GM19035 (cell line): ENCODE data around the gene S100A11.

Source experiments
- ATAC-seq: cut with Tn5 transposase; IDR thresholded peaks from one replicate; pipeline ENCODE4 v1.9.1; 2021; ENCODE audit not compliant: unreplicated experiment

The S100A11 gene

DNA sequence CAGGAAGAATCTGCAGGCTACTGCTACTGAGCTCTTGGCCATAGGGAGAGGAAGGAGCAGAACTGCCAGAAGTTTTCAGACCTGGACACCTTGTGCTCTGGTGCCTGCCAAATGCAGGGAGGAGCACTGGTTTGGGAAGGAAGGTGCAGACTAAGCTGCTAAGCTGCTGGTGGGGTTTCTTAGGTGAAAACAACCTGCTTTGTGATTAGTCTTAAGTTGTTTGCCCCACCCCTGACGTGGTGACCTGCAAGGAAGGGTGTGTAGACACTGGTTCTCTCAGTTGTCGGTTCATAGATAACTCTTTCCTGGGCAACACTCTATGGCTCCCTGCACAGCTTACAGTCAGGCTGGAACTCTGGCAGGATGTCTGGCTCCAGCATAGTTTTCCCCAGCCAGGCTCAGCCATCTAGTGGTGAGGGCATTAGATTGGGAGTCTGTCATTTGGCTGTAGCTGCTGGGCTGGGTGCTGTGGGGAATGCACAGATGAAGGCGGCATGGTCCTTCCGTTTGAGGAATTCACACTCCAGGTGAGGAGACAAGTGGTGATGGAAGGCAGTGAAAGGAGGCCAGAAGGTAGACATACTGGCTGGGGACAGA is 32.9 kb downstream of the S100A11 start:
- no peak for ATAC-seq

DNA sequence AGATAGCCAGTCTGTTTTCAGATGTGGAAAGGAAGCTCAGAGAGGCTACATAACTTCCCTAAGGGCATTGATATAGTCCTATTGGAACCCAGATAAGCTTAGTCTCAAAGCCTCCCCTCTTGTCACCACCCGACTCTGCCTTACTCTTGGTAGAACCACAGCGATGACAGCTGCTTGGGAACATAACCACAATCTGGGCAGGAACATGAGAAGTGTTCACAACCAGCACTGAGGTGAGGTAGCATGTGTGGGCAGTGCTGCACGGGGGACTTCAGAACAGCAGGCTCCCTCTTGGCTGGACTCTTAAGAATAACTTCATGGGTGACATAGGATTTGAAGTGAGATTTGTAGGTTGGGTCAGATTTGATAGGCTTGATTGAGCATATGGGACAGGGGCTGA is 33.8 kb downstream of the S100A11 start:
- ATAC-seq: no peak

DNA sequence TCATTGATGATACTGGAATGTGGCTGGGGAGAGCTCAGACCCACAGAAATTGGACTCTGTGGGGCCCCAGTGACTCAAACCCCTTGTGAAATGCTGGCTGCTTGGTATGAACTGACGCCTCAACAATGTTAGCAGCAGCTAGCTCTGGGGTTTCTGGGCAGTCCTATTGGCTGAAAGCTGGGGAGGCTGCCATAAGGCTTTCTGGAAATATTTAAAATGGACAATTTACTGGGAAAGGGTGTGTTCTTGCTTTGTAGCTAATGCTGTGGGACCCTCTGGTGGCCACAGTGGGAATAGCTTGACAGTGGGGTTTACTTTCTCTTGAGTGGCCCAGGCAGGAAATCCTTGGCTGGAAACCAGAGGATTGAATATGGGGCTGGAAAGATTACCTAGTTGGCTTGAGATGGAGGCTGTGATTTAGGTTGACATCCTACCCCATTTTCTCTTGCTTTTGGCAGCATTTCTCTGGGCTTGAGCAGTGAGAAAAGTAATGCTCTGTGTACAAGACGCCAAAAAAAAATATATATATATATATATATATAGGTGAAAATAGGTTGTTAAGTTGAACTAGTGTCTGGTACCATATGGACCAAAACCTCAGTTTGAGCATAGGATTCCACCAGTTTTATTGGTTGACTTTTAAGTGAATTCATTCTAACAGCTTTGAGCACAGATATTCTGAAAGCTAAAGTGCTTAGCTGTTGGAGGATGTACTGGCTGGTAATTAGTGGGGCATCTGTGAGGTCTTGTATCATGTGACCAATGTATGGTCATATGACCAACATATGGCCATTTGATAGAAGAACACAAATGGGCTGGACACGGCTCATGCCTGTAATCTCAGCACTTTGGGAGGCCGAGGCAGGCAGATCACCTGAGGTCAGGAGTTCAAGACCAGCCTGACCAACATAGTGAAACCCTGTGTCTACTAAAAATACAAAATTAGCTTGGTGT is 34.9 kb downstream of the S100A11 start:
- ATAC-seq: no peak

DNA sequence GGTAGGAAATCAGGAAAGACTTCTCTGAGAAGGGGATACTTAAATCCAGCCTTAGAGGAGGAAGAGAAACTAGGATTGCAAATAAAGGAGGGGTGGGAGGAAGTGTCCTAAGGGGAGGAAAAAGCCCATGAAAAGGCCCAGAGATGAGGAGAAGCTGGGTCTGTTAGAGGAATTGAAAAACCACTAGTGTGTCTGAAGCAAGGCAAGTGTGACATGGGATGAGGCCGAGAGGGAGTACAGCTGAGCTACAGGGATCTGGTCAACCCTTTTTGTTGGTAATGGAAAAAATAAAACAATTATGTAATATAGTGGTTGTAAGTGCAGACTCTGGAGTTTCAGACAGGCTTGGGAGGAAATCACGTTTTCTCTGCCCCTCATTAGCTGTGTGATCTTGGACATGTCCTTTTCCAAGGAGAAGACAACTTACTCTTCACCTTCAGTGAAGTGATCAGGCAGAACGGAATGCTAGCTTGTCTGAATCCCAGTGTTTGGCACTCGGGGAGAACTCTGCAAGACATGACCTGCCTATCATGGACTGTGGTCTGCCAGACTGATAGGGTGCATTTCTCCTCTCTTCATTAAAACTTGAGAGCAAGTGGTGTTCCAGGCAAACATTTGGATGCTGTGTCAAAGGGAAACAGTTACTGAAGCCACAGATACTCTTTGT is 35.7 kb downstream of the S100A11 start:
- ATAC-seq: no peak

DNA sequence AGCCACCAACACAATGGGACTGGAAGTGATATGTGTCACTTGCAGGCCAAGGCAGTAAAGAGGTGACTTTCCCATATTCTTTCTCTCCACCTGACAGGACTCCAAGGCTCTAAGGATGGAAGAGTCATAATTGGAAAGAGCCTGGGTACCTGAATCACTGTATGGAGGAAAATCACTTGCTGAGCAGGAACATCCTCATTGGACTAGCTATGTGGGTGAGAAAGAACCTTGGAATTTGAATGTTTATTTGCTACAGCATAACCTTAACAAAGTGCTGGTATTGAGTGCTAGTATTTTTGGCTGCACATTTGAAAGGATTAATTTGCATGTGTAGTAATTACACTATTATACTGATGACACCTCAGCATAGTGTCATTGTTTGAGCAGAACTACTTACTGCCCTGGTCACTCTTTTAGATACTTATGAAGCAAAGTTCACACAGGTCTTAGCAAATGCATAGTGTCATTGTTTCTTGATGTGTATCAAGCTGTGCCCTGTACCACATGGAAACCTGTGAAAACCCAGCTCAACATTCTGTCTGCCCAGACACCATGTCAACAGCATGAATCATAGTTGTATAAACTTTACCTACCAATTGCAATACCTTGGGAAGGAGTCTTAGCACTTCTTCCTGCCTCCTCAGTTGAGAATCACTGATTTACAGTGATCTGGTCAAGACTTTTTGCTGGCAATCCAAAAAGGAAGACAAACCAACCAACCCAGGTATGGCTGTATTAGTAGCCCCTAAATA is 38.0 kb downstream of the S100A11 start:
- ATAC-seq: no peak

DNA sequence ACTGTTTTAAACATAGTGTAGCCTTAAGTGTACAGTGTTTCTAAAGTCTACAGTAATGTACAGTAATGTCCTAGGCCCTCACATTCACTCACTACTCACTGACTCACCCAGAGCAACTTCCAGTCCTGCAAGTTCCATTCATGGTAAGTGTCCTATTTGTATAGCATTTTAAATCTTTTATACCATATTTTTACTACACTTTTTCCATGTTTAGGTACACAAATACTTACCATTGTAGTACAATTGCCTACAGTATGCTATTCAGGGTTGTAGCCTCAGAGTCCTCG is 39.6 kb downstream of the S100A11 start:
- ATAC-seq: no peak

DNA sequence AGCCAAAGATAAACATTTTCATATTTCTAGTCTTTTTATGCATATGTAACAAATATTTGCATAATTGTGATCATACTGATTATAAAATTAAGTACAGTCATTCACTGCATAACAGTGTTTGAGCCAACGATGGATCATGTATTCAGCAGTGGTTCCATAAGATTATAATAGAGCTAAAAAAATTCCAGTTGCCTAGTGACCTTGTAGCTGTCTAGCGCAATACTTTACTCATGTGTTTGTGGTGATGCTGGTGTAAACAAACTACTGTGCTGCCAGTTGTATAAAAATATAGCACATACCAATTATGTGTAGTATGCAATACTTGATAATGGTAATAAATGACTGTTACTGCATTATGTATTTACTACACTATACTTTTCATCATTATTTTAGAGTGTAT is 41.0 kb downstream of the S100A11 start:
- no peak for ATAC-seq

DNA sequence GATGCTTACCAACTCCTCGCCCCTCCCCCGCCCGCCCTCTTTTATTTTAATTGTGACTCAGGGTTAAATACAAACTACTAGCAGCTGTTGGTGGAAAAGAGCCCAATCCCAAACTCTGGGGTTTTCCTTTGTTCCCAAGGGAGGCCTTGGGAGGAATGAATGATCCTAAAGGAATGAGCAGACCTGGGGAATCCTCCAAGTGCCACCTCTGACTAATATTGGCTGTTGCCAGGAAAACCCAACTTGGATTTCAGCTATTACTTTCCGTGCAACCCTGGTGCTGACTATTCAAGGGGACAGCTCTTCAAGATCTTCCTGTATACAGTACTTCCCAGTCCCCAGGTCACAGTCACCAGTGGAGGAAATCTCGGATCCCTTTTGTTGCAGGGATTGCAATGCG is 41.8 kb downstream of the S100A11 start:
- no peak for ATAC-seq

DNA sequence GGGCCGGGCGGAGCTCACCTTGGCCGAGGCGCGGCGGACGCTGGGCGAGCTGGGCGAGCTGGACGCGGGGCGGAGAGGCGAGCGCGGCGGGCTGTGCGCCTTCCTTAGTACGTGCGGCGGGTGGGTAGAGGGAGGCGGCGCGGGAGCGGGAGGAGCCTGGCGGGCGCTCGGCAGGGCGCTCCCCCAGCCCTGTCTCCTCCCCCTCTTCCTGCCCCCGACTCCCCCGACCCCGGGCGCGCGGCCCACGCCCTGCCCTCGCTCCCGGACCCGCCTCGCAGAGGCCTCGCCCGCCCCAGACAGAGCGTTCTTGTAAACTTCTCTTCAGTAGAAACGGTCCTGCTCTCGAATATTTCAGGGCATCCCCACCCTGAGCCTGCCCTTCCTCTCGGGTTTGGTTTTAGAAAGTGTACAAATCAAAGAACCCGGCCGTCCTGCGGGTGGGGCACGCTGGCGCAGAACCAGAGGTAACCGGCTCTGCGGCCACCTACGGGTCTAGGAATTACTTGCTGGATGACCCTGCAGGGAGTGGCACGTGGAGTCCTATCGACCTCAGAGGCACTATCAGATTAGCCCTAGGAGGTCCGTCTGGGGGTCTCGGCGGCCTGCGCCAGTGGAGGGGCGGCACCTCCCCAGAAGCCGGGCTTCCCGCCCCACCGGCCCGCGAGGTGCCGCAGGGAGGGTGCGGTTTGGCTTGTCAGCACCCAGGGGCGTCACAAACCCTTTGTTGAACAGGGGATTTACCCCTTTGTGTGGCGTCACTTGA is 42.9 kb downstream of the S100A11 start, which contains the start of gene S100A10:
Gene S100A10, minus strand, starts transcription at position 126 of the 763 bp plus-strand sequence. CDS start 7,629 bp downstream, outside the sequence.
- no peak for ATAC-seq

DNA sequence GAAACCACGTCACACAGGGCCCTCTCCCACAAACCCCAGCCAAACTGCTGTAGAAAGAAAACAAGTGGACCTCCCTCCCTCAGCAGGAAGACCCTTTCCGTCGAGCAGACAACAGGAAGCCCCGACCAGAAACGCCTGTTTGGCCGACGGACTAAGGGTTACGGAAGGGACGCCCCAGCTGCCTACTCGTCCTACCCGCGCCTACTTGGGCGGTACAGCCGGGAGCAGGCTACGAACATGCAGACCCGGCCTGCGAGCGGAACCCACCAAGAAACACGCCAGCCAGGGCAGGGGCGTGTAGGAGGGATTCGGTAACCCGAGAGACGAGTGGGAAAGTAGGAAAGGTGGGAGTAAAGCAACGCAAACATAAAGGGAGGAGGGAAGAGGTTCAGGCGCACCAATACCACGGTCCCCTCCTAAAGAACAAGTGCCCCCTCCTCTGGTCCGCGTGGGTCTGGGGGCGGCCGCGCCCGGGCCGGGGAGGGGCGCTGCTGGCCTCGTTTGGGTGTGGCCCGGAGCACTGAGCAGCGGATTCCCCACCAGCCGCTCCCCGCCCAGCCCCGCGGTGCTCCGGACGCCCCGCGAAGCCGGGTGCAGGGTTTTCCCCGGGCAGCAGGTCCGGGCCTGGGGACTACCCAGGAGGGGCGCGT is 43.6 kb downstream of the S100A11 start:
- no peak for ATAC-seq

DNA sequence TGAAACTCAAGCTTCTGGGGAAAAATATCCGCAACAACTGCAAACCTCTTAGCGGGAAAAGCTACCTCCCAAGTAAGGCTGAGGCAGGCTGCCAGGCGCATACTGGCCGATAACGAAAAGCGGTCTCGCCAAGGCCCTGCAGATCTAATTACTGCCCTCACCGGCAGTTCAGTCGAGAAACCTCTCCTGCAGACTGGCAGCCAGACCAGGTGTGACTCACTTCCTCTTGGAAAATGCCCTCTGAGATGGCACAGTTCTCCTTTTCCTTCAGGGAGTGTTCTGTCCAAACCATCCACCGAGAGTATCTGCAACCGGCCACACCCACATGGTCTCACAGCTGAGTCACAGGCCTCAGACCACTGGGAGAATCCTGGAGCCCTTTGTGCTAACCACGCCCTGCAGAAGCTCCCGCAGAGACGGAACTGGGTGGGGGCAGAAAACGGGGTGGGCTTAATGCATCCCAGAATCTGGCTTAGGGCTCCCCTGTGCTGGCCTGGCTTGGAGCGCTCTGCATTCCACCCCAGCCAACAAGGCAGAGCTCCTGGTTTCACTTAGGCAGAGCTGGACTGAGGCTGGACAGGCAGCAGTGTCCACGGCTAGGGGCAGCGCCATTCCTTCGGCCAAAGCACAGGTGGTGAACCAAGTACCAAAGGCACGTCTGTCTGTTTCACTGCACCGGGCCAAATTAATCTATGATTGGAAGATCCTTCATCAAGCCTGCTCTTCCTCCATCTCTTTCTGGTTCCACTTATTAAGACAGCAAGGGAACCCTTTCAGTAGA is 44.3 kb downstream of the S100A11 start:
- ATAC-seq: no peak

DNA sequence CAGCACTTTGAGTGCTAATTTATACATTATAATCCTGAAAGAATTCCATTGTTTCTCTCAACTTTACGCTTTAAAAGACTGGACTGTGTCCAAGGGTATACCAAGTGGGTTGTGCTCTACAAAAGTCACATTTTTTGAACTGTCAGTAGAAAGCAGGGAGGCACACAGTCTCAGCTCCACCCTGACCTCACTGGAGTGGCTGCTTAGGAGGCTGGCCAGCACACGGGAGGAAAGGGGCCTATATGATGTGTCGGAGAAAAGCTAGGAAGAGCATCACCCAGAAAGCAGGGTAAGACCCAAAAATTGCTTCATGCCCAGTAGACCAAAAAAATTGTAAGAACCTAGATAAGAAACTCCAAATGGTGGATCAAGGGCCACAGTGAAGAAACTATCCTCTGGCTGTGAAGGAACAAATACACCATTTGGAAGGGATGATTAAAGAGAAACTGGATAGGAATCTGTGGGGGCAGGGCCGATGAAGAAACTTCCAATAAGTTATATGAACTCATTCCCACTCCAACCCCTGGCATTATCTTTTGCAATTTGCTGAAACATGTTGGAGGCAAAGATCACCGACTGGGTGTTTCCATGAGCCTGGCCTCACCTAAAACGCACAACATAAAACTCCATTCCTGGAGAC is 45.0 kb downstream of the S100A11 start:
- ATAC-seq: no peak

DNA sequence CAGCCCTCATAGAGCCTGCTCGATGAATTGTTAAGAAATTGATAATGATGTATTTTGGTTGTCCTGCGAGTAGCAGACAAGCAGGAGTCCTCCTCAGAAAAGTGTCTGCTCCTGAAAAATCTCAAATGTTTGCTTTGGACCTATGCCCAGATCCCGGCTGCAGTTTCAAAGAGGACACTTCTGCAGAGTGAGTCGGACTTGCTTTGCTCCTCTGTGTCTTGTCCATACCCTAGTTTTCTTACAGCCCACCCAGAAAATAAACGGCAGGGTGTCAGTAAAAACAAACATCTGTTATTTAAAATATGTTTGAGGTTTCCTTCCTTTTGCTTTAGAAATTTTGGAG is 46.0 kb downstream of the S100A11 start:
- no peak for ATAC-seq

DNA sequence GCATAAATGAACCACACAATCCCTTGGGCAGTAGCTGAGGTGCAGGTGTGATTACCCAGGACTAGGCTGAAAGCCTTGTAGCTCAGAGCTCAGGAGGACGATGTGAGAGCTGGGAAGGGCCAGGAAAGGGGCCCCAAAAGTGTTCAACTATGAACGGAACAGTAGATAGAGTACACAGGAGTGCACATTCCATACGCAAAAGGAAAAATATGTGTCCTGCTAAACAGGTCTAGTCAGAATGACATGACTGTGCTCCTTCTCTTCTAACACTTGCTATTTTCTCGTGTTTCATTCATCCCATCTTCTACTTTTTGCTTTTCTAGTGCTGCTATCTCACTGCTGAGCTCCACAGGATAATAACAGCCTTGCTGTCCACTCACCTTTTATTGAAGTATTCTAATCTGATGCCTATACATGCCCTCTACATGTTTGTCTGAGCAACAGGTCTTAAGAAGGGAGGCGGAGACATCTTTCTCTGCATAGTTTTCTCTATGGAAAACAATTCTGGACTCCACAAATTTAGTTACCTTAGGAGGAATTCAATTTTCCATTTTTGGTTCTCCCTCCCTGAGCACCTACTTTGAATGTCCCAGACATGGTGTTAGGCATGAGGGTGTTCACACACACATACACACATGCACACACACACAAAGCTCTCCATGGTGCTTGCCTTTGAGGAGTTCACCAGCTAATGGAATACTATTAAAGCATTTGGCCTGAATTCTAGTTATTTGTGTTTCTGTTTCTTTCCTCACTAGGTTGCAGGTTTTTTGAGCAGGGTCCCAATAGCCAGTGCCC is 46.5 kb downstream of the S100A11 start:
- no peak for ATAC-seq

DNA sequence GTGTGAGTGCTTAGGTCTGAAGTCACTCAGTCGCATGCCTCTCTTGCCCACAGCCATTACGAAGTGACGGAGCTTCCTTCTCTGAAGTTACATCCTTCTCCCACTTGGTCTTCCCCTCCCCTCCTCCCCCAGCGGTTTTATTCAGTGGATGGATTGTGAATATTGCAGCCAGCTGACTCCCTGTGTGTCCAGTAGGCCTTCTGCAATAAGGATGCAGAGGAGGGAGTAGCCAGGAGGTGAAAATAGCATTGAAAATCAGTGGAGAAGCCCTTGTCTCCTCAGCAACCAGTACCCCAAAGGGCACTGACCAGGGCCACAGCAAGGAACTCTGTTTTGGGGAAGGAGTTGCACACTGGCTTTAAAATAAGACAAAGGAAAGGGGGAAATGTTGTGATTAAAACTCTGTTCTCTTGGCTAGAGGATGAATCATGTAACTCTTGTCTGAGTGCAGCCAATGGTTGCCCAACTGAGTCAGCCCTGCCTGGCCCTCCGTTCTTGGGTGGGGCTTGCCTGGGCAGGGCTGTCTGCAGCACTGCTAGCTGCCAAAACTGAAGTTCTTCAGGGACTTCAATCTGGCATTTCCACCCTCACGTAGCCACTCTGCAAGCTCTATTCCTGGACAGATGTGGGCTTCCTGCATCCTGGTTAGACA is 47.5 kb downstream of the S100A11 start:
- no peak for ATAC-seq

DNA sequence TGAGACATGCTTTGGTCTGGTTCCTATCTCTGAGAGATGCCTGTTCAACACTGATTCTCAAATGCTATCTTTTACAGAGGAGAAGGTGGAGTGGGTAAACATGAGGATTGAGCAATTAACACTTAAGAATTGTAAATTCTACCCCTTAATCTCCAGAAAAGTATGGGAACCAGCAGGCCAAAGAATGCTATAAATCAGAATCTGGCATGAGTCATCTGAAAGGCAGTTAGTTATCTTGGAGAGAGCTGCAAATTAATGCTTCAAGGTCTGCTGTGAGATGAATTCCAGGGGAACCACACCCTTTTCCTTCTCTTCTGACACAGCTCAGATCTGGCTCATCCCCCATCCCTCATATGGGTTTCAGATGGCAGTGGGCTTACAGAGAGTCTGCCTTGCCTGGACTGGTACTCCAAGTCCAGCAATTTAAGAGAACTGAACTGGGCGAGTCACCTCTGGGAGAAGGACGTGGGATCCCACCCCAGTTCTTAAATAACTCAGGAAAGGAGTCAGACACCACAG is 48.3 kb downstream of the S100A11 start:
- no peak for ATAC-seq

DNA sequence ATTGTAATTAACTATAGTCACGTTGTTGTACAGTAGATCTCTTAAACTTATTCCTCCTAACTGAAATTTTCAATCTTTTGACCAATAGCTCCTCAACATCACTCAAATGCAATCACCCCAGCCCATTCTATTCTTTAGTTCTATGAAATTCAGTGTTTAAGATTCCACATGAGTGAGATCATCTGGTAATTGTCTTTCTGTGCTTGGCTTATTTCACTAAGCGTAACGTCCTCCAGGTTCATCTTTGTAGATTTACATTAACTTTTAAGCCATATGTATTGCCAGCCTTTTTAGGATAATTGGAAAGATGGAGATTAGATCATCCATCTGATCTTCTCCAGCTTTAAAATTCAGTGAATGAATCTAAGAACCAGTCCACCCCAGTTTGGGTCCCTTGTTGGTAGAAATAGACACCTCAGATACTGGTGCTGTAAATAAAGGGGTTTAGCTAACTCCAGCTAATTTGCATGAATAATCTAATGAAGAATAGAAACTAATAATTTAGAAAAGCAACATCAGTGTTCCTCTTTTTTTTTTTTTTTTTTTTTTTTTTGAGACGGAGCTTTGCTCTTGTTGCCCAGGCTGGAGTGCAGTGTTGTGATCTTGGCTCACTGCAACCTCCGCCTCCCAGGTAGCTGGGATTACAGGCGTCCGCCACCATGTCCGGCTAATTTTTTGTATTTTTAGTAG is 50.2 kb downstream of the S100A11 start:
- ATAC-seq: no peak
